Measurements from ENCODE around the gene CEP89. TPM values are rescaled to one million over a fixed set of nuclear protein-coding genes. Genes with fewer than 3 reads are reported as not detected.

CEP89 gene
- 7.6 and 8.8 TPM in 2 replicates for total RNA-seq

DNA sequence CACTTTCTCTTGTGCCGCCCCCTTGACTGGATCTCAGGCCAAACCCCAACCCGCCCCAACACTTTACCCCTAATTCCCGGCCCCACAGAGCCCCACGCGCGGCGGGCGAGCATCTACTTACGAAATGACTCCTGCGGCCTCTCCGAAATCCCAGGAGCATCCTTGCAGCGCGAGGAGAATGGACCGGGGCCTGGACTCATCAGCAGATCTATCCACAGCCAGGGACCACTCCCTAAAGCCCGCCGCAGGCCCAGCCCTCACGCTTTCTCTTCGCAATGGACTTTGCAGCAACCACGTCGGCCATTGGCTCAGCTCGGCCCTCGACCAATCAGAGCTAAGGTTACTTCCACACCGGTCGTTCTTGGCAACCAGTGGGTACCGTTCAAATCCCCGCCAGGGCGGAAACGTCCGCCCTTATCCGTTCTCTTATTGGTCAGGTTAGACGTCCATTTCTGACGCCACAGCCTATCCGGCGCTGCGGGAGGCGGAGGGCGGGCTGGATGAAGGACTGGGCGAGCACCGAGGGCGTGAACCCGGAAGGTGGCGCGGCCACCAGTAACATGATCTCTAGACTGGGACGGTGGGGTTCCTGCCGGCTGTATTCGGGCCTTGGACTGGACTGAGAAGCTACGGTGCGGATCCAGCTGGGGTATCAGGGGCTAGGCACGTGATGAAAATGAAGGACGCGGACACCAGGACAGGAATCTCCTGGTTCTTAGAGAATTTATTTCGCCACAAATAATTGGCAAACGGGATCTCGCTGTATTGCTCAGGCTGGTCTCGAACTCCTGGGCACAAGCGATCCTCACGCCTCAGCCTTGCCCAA is at the start of gene CEP89, which contains the start of gene FAAP24:
TSS of gene CEP89 (minus strand) at position 244 of the 826 bp plus-strand sequence. CDS start at position 160, 84 bp downstream.
TSS of gene FAAP24 (plus strand) at position 528 of the 826 bp plus-strand sequence. CDS start 955 bp downstream, outside the sequence.

DNA sequence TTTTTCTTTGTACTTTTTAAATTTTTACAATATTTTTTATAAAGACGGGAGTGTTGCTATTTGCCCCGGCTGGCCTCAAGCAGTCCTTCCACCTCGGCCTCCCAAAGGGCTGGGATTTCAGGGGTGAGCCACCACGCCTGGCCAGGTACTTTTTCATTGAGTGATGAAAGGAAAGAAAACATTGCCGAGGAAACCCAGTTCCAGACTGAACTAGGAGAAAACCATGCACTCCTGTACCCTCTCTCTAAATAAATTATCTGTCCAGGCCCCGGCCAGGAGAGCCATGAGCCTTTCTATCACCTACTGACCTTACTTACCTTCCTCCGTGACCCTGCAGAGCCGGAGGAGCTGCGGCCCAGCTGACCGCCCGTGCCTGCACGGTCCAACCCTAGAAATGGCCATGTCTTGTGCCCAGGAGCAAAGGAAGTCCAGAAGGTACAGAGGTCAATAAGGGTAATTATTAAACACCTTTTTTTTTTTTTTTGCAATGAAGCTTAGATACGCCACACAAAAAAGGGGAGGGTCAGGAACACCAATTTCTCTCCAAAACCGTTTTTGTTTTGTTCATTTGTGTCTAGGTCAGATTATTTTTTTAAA is 102.3 kb downstream of the CEP89 start, which contains the start of gene SLC7A9:
TSS of gene SLC7A9 (minus strand) at position 399 of the 597 bp plus-strand sequence. CDS start 1,233 bp downstream, outside the sequence.

Other genes starting within 250 kb of the CEP89 start
- 0.26 TPM in 1 of 2 replicates, not detected in the other for gene SLC7A9, start 102.2 kb downstream of the CEP89 start, total RNA-seq
- 0.94 and 1.6 TPM in 2 replicates for gene FAAP24, start 284 bp upstream of the CEP89 start, total RNA-seq
- gene RHPN2, start 92.9 kb upstream of the CEP89 start, total RNA-seq, result 0.79 and 2.1 TPM in 2 replicates
- gene GPATCH1, start 109.2 kb upstream of the CEP89 start, total RNA-seq, result 5.7 and 6.5 TPM in 2 replicates
- 0.17 TPM in 1 of 2 replicates, not detected in the other for gene WDR88, start 160.2 kb upstream of the CEP89 start, total RNA-seq
- gene LRP3, start 222.4 kb upstream of the CEP89 start, total RNA-seq, result 21.9 and 30.6 TPM in 2 replicates